HL-60/S4 treated with retinoic acid at 250 ng/mL for 4 days and 3 days (cell line): ENCODE data around the gene PLA2G4A.

Experiments used
- in situ Hi-C: fragments of 300-500 bp; cut with MboI; formaldehyde crosslinking; loops from 2 replicates; pipeline ENCODE4 v1.7.0; 2022; ENCODE audit warnings: low sequenced_read_pairs

PLA2G4A gene

GRCh38 chr1:186828611-186829454 lies at the start of gene PLA2G4A:
Gene PLA2G4A (plus strand): TSS chr1:186828949. CDS start chr1:186854355, 25,406 bp downstream.
- in situ Hi-C loops, result no loop called here

- in situ Hi-C loops, result no loop called here
Measured at GRCh38 chr1:186780076-186780475, 48.7 kb upstream of the PLA2G4A start.

GRCh38 chr1:186781730-186782129 lies 47.0 kb upstream of the PLA2G4A start:
- in situ Hi-C loops, result no loop called here

- in situ Hi-C loops, result no loop called here
Measured at GRCh38 chr1:186782791-186783190, 46.0 kb upstream of the PLA2G4A start.

- in situ Hi-C loops, result no loop called here
Measured at GRCh38 chr1:186783193-186783592, 45.6 kb upstream of the PLA2G4A start.

GRCh38 chr1:186785503-186785902 lies 43.2 kb upstream of the PLA2G4A start:
- in situ Hi-C loops, result no loop called here

- in situ Hi-C loops, result no loop called here
Measured at GRCh38 chr1:186790101-186790500, 38.6 kb upstream of the PLA2G4A start.

GRCh38 chr1:186792870-186793581 lies 35.7 kb upstream of the PLA2G4A start:
- in situ Hi-C loops, result no loop called here

- in situ Hi-C loops, result no loop called here
Measured at GRCh38 chr1:186793582-186793927, 35.2 kb upstream of the PLA2G4A start.

GRCh38 chr1:186798960-186799688 lies 29.6 kb upstream of the PLA2G4A start:
- in situ Hi-C loops, result no loop called here

- in situ Hi-C loops, result no loop called here
Measured at GRCh38 chr1:186799689-186800054, 29.1 kb upstream of the PLA2G4A start.

- in situ Hi-C loops, result no loop called here
Measured at GRCh38 chr1:186802388-186802787, 26.4 kb upstream of the PLA2G4A start.

GRCh38 chr1:186804679-186805078 lies 24.1 kb upstream of the PLA2G4A start:
- in situ Hi-C loops, result no loop called here

- in situ Hi-C loops, result no loop called here
Measured at GRCh38 chr1:186806477-186806876, 22.3 kb upstream of the PLA2G4A start.

- in situ Hi-C loops, result no loop called here
Measured at GRCh38 chr1:186807163-186807562, 21.6 kb upstream of the PLA2G4A start.

- in situ Hi-C loops, result no loop called here
Measured at GRCh38 chr1:186811892-186812291, 16.9 kb upstream of the PLA2G4A start.

GRCh38 chr1:186812570-186812969 lies 16.2 kb upstream of the PLA2G4A start:
- in situ Hi-C loops, result no loop called here

- in situ Hi-C loops, result no loop called here
Measured at GRCh38 chr1:186813420-186813819, 15.3 kb upstream of the PLA2G4A start.

- in situ Hi-C loops, result no loop called here
Measured at GRCh38 chr1:186819126-186819525, 9.6 kb upstream of the PLA2G4A start.

GRCh38 chr1:186819563-186819962 lies 9.2 kb upstream of the PLA2G4A start:
- in situ Hi-C loops, result no loop called here

- in situ Hi-C loops, result no loop called here
Measured at GRCh38 chr1:186829686-186830587, 1.2 kb downstream of the PLA2G4A start.
